Renal pelvis (tissue), 3 donors: Measurements from ENCODE around the gene SPATA32. TPM values are rescaled to one million over a fixed set of nuclear protein-coding genes. Genes with fewer than 3 reads are reported as not detected.

Experiments
- polyA plus RNA-seq, 3 donors: library from polyadenylated mRNA; unstranded; fragments of 120-200 nt; gene quantifications; one replicate each; pipeline ENCODE4 v1.2.1, GENCODE V29; 2013; ENCODE audit not compliant: insufficient read length in 3 of 3

Gene SPATA32
- polyA plus RNA-seq, 3 donors, result 0.09 to 0.61 (median 0.31) TPM

Other genes starting within 250 kb of the SPATA32 start
- 10 to 100 TPM; 56.8 to 57.9 (median 57.9) TPM for gene DCAKD, start 210.5 kb downstream of the SPATA32 start, polyA plus RNA-seq
- 10 to 100 TPM; 71.8 to 85.3 (median 83.9) TPM for gene NMT1, start 200.8 kb downstream of the SPATA32 start, polyA plus RNA-seq
- gene PLCD3, start 129.6 kb downstream of the SPATA32 start, polyA plus RNA-seq, result 10 to 100 TPM; 27.4 to 35.7 (median 30.1) TPM
- 10 to 100 TPM; 11.1 to 19.4 (median 16.4) TPM for gene ACBD4, start 126.4 kb downstream of the SPATA32 start, polyA plus RNA-seq
- gene HEXIM1, start 113.6 kb downstream of the SPATA32 start, polyA plus RNA-seq, result 10 to 100 TPM; 44.6 to 46.6 (median 44.8) TPM
- gene HEXIM2, start 100.2 kb downstream of the SPATA32 start, polyA plus RNA-seq, result 10 to 100 TPM; 16.6 to 18.6 (median 17.1) TPM
- gene FMNL1, start 40.2 kb downstream of the SPATA32 start, polyA plus RNA-seq, result 1 to 10 TPM; 5.4 to 7.0 (median 6.3) TPM
- gene MAP3K14, start 54.9 kb upstream of the SPATA32 start, polyA plus RNA-seq, result 1 to 10 TPM; 5.7 to 7.3 (median 7.3) TPM
- gene ARHGAP27, start 170.8 kb upstream of the SPATA32 start, polyA plus RNA-seq, result 10 to 100 TPM; 15.7 to 21.7 (median 20.4) TPM
- 10 to 100 TPM; 12.6 to 17.3 (median 17.2) TPM for gene PLEKHM1, start 228.6 kb upstream of the SPATA32 start, polyA plus RNA-seq